ENCODE results near the gene ITPKA.

ITPKA gene

DNA sequence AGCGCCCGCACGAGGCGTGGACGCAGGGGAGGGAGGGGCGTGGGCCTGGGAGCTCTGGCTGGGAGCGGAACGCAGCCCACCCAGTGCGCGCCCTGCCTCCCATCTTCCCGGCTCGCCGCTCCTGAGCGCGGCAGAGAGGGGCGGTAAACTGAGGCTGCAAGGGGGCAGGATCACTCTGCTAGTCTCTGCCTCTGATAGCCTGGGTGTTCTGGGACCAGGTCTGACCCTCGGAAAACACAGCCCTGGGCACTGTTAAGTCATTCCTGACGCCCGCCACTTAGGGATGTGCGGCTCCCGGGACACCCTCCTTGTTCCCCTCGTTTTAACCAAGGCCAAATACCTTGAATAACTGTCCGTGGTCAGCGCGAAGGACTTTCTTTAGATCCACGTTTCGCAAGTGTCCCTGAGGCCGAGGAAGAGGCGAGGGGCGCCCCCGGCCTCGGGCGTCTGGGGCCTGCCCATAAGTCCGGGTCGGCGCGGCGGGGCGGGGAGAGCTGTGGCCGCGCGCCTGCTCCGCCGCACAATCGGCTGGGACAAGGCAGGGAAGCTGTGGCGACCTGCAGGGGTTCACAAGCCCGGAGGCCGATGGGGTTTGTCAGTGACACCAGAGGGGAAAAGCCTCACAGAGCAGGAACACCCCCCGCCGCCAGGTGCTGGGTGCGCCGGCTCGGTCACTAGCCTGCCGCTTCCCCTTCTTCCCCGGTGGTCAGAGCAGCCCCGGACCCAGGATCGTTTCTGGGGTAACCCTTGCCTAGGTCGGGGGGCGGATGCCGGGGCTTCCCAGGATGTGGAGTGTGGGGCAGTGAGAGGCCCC, 1.5 kb downstream of the ITPKA start:
- no peak for TF ChIP-seq POLR2A (IDR thresholded peaks at IDR 0.05; ENCODE audit: low read depth, low read length)
- DNase-seq (ENCODE audit: insufficient read length, low spot score), result no peak
- FAIRE-seq, result no peak

- FAIRE-seq (no peak), DNase-seq (ENCODE audit: insufficient read length, low spot score) (no peak)
- TF ChIP-seq POLR2A (IDR thresholded peaks at IDR 0.05; ENCODE audit: low read depth, low read length), result no peak
These were observed 2.3 kb downstream of the ITPKA start for GRCh38 chr15:41495736-41496599.

DNA sequence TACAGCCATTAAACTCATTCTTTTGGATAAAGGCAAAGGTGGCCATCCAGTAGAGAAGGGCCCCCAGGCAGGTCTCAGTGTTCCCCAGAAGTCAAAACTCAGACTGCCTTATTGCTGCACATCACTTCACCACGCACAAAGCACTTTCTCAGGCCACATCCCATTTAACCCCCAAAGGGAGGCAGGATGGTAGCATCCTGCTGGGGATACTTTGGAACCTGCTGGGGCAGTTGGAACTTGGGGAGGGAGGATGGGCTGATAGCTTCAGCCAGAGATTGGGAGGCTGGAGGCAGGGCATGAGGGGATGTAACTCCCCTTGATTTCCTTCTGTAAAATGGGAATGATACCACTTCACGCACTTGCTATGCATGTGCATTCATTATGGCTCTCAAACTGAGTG, 5.0 kb downstream of the ITPKA start:
- DNase-seq (ENCODE audit: insufficient read length, low spot score) (no peak), FAIRE-seq (no peak)
- no peak for TF ChIP-seq POLR2A (IDR thresholded peaks at IDR 0.05; ENCODE audit: low read depth, low read length)

GRCh38 chr15:41499109-41499851, 5.6 kb downstream of the ITPKA start:
- no peak for FAIRE-seq
- no peak for DNase-seq (ENCODE audit: insufficient read length, low spot score)
- TF ChIP-seq POLR2A (IDR thresholded peaks at IDR 0.05; ENCODE audit: low read depth, low read length), result no peak

- no peak for DNase-seq (ENCODE audit: insufficient read length, low spot score)
- no peak for FAIRE-seq
- no peak for TF ChIP-seq POLR2A (IDR thresholded peaks at IDR 0.05; ENCODE audit: low read depth, low read length)
These were observed 7.7 kb downstream of the ITPKA start for GRCh38 chr15:41501191-41501917.

DNA sequence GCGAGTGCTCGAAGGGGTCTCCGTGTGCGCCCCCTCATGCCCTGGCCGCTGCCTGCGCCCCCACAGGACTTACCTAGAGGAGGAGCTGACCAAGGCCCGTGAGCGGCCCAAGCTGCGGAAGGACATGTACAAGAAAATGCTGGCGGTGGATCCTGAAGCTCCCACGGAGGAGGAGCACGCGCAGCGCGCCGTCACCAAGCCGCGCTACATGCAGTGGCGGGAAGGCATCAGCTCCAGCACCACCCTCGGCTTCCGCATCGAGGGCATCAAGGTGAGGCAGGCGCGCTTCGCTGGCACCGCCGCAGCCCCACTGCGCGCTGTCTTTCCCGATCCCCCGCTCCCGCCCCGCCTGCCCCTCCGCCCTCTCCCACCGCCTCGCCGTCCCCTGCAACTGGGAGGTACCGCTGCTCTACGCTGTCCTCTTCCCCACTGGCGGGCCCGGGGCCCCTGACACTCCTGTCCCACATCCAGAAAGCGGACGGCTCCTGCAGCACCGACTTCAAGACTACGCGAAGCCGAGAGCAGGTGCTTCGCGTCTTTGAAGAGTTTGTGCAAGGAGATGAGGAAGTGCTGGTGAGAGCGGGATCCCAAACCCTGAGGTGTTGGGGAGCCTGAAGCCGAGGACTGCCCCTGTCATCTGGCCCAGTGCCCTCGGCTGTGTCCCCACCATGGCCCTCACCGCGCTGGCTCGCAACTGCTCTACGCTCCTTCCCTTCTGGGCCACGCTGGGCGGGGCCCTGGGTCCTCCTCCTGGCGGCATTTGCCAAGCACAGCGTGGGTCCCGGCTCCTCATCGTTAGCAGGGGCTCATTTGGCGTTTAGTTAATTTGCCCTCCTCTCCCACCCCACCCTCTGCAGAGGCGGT, 8.5 kb downstream of the ITPKA start:
- TF ChIP-seq POLR2A (IDR thresholded peaks at IDR 0.05; ENCODE audit: low read depth, low read length), result no peak
- FAIRE-seq, result no peak
- no peak for DNase-seq (ENCODE audit: insufficient read length, low spot score)

GRCh38 chr15:41502795-41503668, 9.4 kb downstream of the ITPKA start:
- no peak for TF ChIP-seq POLR2A (IDR thresholded peaks at IDR 0.05; ENCODE audit: low read depth, low read length)
- FAIRE-seq (no peak), DNase-seq (ENCODE audit: insufficient read length, low spot score) (no peak)

DNA sequence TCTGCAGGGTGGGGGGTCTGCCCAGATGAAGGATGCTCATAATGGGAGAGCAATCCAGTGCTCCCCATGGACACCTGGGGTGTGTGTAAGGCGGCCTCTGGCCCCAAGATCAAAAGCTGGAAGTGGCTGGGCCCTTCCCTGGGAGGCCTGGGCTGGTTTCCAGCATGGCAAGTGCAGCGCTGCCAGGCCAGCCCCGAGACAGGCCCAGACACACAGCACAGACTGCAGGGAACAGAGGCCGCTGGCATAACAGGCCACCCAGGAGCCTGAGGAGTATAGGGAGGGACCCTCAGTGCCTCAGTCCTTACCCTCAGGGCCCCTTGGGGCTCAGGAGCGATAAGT, 10.0 kb downstream of the ITPKA start:
- TF ChIP-seq POLR2A (IDR thresholded peaks at IDR 0.05; ENCODE audit: low read depth, low read length), result no peak
- no peak for DNase-seq (ENCODE audit: insufficient read length, low spot score)
- no peak for FAIRE-seq

DNA sequence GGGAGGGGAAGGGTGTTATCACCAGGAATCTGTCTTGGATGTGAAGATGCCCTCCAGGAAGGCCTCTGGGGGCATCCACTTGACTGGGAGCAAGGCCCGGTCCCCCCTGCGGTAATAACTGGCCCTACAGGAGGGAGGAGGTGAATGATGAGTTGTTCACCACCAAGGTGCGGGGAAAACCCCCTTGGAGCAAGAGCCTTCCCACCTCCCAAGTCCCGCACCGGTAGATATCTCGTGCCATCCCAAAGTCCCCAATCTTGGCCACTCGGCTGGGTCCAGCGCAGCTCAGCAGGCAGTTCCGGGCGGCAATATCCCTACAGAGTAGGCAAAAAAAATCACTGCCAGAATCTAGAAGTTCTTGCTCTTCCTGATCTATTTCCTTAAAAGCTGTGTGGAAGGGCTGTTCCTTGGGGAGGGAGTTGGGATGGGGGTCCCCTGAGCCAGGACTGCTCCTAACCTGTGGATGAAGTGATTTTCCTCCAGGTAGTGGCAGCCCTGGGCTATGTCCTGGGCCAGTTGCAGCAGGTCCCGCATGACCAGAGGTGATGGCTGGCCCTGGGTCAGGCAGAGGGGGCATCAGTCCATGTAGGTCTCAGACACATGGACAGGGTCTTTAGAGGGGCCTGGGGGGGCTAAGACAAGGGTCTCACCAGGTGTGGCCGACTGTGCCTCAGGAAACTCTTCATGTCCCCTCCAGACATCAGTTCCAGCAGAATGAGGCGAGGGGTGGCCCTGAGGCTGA, 11.2 kb downstream of the ITPKA start:
- DNase-seq (ENCODE audit: insufficient read length, low spot score) (no peak), FAIRE-seq (no peak)
- no peak for TF ChIP-seq POLR2A (IDR thresholded peaks at IDR 0.05; ENCODE audit: low read depth, low read length)

DNA sequence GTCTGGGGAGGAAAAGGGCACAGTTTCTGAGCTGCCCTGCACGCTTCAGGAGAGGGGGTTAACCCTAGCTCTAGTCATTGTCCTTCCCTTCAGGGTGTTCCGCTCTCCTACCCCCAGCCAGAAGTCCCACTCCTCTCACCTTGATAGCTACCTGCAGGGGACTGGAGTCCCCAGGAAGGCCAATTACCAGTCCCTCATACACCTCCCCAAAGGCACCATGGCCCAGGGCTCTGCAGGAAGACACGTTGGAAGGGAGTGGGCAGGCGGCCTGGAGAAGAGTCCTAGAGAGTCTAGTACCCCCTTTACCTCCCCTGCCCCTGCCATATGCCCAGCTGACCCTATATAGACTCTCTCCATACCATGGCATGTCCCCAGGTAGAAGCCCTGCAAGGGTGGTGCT, 12.1 kb downstream of the ITPKA start:
- DNase-seq (ENCODE audit: insufficient read length, low spot score) (no peak), FAIRE-seq (no peak)
- TF ChIP-seq POLR2A (IDR thresholded peaks at IDR 0.05; ENCODE audit: low read depth, low read length), result no peak

- TF ChIP-seq POLR2A (IDR thresholded peaks at IDR 0.05; ENCODE audit: low read depth, low read length), result no peak
- FAIRE-seq (no peak), DNase-seq (ENCODE audit: insufficient read length, low spot score) (no peak)
These were observed 13.2 kb downstream of the ITPKA start for GRCh38 chr15:41506796-41507341.

Data from H54 (cell line).